Pancreas (tissue), 10 donors: ENCODE data around the gene EDIL3. TPM values are rescaled to one million over a fixed set of nuclear protein-coding genes. Genes with fewer than 3 reads are reported as not detected.

Experiments
- ATAC-seq, 4 donors: fragments of 200-7000 bp; cut with Tn5 transposase; one replicate each; pipeline versions ENCODE4 v1.8.0 to v1.9.1; 2020; ENCODE audit warnings: mild to moderate bottlenecking in 4 of 4, moderate library complexity in 4 of 4
- DNase-seq, 6 donors: peaks; one replicate each; pipeline ENCODE4 v3.0.0-alpha.2; 2020
- FAIRE-seq: peaks from 2 replicates; lab custom pipeline; 2012; peaks lifted over from hg19 to GRCh38; lab: Jason Lieb, UNC
- H3K27ac ChIP-seq, 4 donors: fragments of 200-600 bp; sonication (generic); 1 replicate in 3 of 4; 2 replicates in 1 of 4; pipeline versions ENCODE4 v1.5.0 to v1.8.0; 2020
- H3K27me3 ChIP-seq, 4 donors: fragments of 200-600 bp; one replicate each; pipeline ENCODE4 v1.8.0; 2021
- H3K36me3 ChIP-seq, 3 donors: fragments of 200-600 bp; sonication (generic) in 1 of 3; one replicate each; pipeline versions ENCODE4 v1.5.0 to v1.8.0; 2020 to 2021
- H3K4me1 ChIP-seq, 3 donors: fragments of 200-600 bp; one replicate each; pipeline ENCODE4 v1.8.0; 2021
- H3K4me3 ChIP-seq, 4 donors: fragments of 200-600 bp; sonication (generic) in 2 of 4; one replicate each; pipeline versions ENCODE4 v1.5.0 to v1.8.0; 2020 to 2021
- H3K9me3 ChIP-seq, 4 donors: fragments of 200-600 bp; one replicate each; pipeline ENCODE4 v1.8.0; 2021
- WGBS, 2 donors: extraction: QIAGEN DNeasy Blood & Tissue Kit; methylation state at CpG; one replicate each; pipeline ENCODE4 v1.1.7; 2013; 5-methylcytosine and 5-hydroxymethylcytosine counted together
- intact Hi-C, 3 donors: fragments of 100-400 bp; cut with DNase I; formaldehyde crosslinking; loops; one replicate each; pipeline versions ENCODE4 v1.11.1 to v1.14.2; 2022
- polyA plus RNA-seq, 2 donors: library from polyadenylated mRNA; stranded (reverse); fragments of 200-250 nt; gene quantifications; one replicate each; pipeline ENCODE4 v1.2.3, GENCODE V29; 2013
- total RNA-seq, 6 donors: library from RNA; stranded (reverse); fragmentation: NEBNext Ultra II Directional in 4 of 6; extraction: Animal tissue kit (Norgen Biotek cat#: 25700) in 4 of 6; gene quantifications; one replicate each; pipeline versions ENCODE4 v1.2.1 to v1.2.4, GENCODE V29; 2021 to 2023
- TF ChIP-seq, protein P1 (sequence below), 4 donors: fragments of 200-600 bp; sonication (generic) in 3 of 4; IDR thresholded peaks; one replicate each; pipeline versions ENCODE4 v1.5.0 to v1.8.0; 2021; ENCODE audit warnings: antibody characterized with exemption in 4 of 4
- donor health status: healthy with polysubstance abuse.
- donor health status: DM: no; HTN: no; CAD: no; lungs with moderate emphysema.
- donor health status: DM: no; HTN: no; CAD: no.
- donor health status: control.
- donor health status: control.
- donor health status: Bipolar disorder and iron deficiency.
- donor health status: DM: yes; HTN: yes; CAD: no.
- donor health status: DM: no; HTN: no; CAD: no.
- donor health status: DM: no; HTN: no; CAD: no.
- donor health status: DM: yes; HTN: yes; CAD: no.

Gene EDIL3
- total and polyA plus RNA-seq, 8 donors: 0.63 to 9.7 (median 1.7) TPM

DNA sequence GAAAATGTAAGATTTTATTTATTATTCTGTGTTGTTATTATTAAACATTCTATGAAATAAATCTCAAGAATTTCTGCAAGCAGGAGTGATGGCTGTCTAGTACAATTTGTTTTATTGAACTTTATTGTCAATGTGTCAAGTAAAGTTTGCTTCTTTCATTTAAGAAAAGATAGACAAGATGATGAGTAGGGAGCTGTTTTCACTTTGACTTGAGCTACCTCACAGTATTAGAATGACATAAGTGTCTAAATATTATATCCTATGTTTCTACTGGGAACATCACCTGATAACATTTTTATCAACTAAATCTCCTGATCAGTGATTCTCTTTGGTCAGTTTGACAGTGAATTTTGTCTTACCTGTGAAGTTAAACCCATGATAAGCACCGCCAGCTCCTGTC lies 12.7 kb upstream of the EDIL3 start:
- Histone ChIP-seq H3K27me3 (no peaks in the 10 kb centered on the region), H3K4me3 (no peak overlapping the region), H3K27ac (no peak overlapping the region), H3K36me3 (no peaks in the 10 kb centered on the region), H3K9me3 (peaks cover 0 to 3% (median 0%) of the 10 kb centered on the region in 4 donors), H3K4me1 (no peaks in the 10 kb centered on the region)
- no peak for ATAC-seq
- intact Hi-C loops: no loop called here
- no peak for DNase-seq
- TF ChIP-seq, protein P1, sequence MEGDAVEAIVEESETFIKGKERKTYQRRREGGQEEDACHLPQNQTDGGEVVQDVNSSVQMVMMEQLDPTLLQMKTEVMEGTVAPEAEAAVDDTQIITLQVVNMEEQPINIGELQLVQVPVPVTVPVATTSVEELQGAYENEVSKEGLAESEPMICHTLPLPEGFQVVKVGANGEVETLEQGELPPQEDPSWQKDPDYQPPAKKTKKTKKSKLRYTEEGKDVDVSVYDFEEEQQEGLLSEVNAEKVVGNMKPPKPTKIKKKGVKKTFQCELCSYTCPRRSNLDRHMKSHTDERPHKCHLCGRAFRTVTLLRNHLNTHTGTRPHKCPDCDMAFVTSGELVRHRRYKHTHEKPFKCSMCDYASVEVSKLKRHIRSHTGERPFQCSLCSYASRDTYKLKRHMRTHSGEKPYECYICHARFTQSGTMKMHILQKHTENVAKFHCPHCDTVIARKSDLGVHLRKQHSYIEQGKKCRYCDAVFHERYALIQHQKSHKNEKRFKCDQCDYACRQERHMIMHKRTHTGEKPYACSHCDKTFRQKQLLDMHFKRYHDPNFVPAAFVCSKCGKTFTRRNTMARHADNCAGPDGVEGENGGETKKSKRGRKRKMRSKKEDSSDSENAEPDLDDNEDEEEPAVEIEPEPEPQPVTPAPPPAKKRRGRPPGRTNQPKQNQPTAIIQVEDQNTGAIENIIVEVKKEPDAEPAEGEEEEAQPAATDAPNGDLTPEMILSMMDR (IDR thresholded peaks at IDR 0.05): no peak
- FAIRE-seq: no peak
- WGBS, 2 donors: 43% methylated on average over 1 of the region's 1 CpG

DNA sequence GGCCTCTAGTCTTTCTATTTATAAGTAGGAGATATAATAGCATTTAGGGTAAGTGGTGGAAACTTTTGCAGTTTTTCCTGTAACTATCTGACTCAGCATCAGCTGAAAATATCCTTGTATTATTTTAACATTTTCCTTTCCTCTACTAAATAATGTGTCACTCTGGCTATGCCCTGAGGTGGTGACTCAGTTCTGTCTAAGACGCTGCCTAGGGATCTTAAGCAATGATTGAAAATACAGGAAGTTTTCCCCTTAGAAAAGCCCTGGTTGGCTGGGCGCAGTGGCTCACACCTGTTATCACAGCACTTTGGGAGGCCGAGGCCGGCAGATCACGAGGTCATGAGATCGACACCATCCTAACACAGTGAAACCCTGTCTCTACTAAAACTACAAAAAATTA lies 9.3 kb upstream of the EDIL3 start:
- Histone ChIP-seq H3K9me3 (peaks cover 0 to 4% (median 0%) of the 10 kb centered on the region in 4 donors), H3K4me3 (no peak overlapping the region), H3K36me3 (no peaks in the 10 kb centered on the region), H3K27ac (no peak overlapping the region), H3K4me1 (no peaks in the 10 kb centered on the region), H3K27me3 (no peaks in the 10 kb centered on the region)
- peak in 1 of 4 donors; percentile 55 for ATAC-seq
- no peak for FAIRE-seq
- no peak for DNase-seq
- 80 to 89% methylated on average over 6 of the region's 6 CpGs for WGBS, 2 donors
- intact Hi-C loops: no loop called here
- TF ChIP-seq, protein P1 (IDR thresholded peaks at IDR 0.05): no peak

DNA sequence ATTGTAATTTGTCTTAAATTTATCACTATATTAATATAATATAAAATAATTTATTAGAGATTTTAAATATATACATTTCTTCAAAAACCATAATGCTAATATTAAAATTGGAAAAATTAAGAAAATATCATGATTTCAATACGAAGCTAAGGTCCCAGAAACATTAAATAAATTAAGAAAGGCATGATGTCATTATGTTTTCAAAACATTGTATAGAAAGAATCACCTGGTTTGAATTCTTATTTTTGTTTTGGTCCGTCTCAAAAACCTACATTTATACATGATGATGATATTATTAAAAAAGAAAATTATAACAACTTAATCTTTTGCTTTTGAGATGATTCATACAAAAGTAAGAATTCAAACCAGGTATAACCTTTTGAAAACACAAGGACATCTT lies 8.2 kb upstream of the EDIL3 start:
- no peak for DNase-seq
- Histone ChIP-seq H3K27me3 (no peaks in the 10 kb centered on the region), H3K27ac (no peak overlapping the region), H3K9me3 (peaks cover 0 to 4% (median 0%) of the 10 kb centered on the region in 4 donors), H3K4me3 (no peak overlapping the region), H3K36me3 (no peaks in the 10 kb centered on the region), H3K4me1 (no peaks in the 10 kb centered on the region)
- FAIRE-seq: peak; percentile 56
- TF ChIP-seq, protein P1 (IDR thresholded peaks at IDR 0.05): no peak
- no peak for ATAC-seq
- WGBS, 2 donors: 55 to 74% methylated on average over 2 of the region's 2 CpGs
- intact Hi-C loops: no loop called here

DNA sequence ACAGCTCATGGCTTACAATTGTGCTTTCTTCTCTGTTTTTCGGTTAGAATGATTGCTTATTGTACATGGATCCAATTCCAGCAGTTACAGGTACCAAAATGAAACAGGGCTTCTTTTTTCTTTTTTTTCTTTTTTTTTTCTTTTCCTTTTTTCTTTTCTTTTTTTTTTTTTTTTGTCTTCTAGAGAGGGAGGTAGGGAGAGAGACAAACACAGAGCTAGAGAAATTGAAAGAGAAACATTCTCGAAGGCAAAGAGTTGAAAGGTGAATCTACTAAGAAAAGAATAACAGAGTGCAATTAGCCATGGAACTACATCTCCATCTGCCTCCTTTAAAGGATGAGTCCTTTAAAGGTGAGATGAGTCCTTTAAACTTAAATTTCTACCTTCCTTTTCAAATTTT lies 1.0 kb upstream of the EDIL3 start:
- Histone ChIP-seq H3K36me3 (no peaks in the 10 kb centered on the region), H3K27me3 (peaks cover 0 to 20% (median 5%) of the 10 kb centered on the region in 4 donors), H3K9me3 (no peaks in the 10 kb centered on the region), H3K27ac (no peak overlapping the region), H3K4me3 (no peak overlapping the region), H3K4me1 (peaks cover 0 to 3% (median 0%) of the 10 kb centered on the region in 3 donors)
- 57 to 68% methylated on average over 2 of the region's 2 CpGs for WGBS, 2 donors
- intact Hi-C loops: no loop called here
- TF ChIP-seq, protein P1 (IDR thresholded peaks at IDR 0.05): no peak
- DNase-seq: no peak
- no peak for FAIRE-seq
- ATAC-seq: no peak

DNA sequence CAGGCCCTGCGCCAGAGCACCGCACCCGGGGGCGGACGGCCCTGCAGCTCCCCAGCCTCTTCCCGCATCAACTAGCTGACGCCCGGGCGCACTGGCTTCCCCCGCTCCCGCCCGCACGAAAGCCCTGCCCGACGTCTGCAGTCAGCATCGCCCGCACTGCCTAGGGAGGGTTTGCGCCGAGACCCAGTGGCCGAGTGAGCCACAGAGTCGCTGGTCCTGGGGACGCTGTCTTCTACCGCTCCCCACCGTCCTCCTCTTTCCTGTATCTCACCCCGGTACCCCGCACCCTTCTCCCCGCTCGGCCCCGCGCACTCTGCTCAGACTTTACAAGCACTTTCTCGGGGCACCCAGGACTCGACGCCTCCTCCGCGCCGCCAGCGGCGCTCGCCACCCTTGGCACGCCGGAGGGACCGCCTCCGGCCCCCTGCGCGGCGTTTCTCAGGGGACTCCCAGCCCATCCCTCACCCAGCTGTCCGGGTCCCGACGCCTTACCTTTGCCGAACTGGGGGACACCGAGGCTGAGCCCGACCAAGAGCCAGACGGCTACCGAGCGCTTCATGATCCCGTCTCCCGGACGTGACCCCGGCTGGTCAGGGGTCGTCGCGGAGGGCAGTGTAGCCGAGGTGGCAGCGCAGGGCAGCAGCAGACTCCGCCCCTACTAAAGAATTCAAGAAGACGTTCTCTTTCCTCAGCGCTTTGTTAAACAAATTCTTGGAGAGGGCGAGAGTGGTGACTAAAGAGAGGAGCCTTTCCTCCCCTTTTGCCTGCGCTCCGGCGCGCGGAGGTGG lies 670 bp downstream of the EDIL3 start:
- TF ChIP-seq, protein P1 (IDR thresholded peaks at IDR 0.05): no peak
- ATAC-seq (peak; percentile 31 to 42 (median 38)), DNase-seq (peak in 3 of 6 donors; percentile 15 to 72 (median 60)), FAIRE-seq (no peak)
- peaks cover 0 to 24% (median 6%) of the 10 kb centered on the region in 4 donors for H3K27me3 ChIP-seq
- peak overlapping the region in 3 of 4 donors; percentile 7 to 40 (median 29) for H3K4me3 ChIP-seq
- no peak overlapping the region for H3K27ac ChIP-seq
- intact Hi-C loops: no loop called here
- no peaks in the 10 kb centered on the region for H3K36me3 ChIP-seq
- 1 to 2% methylated on average over 61 to 73 of the region's 73 CpGs for WGBS, 2 donors
- H3K9me3 ChIP-seq: no peaks in the 10 kb centered on the region
- H3K4me1 ChIP-seq: peaks cover 0 to 3% (median 0%) of the 10 kb centered on the region in 3 donors
